Limb (tissue), 2 donors: ENCODE measurements around the gene PIK3CA.

Experiments used
- DNase-seq, 2 donors: peaks; one replicate each; pipeline ENCODE4 v3.0.0-alpha.2; 2016; ENCODE audit errors: extremely low spot score in 2 of 2

PIK3CA gene

GRCh38 chr3:179156775-179157174 is 8.6 kb downstream of the PIK3CA start:
- DNase-seq, result no peak

- no peak for DNase-seq
Observed at GRCh38 chr3:179158336-179159039, 10.3 kb downstream of the PIK3CA start.

- DNase-seq, result no peak
Observed at GRCh38 chr3:179163503-179163902, 15.3 kb downstream of the PIK3CA start.

- no peak for DNase-seq
Observed at GRCh38 chr3:179164857-179165256, 16.7 kb downstream of the PIK3CA start.

GRCh38 chr3:179166561-179167201 is 18.5 kb downstream of the PIK3CA start:
- no peak for DNase-seq

GRCh38 chr3:179168918-179169317 is 20.8 kb downstream of the PIK3CA start:
- no peak for DNase-seq

- DNase-seq, result no peak
Observed at GRCh38 chr3:179172546-179172945, 24.4 kb downstream of the PIK3CA start.

- DNase-seq, result no peak
Observed at GRCh38 chr3:179174316-179174715, 26.2 kb downstream of the PIK3CA start.

- DNase-seq, result no peak
Observed at GRCh38 chr3:179174898-179175297, 26.7 kb downstream of the PIK3CA start.

- DNase-seq, result no peak
Observed at GRCh38 chr3:179175358-179175757, 27.2 kb downstream of the PIK3CA start.

GRCh38 chr3:179177611-179178010 is 29.5 kb downstream of the PIK3CA start:
- no peak for DNase-seq

GRCh38 chr3:179179256-179179655 is 31.1 kb downstream of the PIK3CA start:
- no peak for DNase-seq

- no peak for DNase-seq
Observed at GRCh38 chr3:179179979-179180759, 32.0 kb downstream of the PIK3CA start.

- peak in 1 of 2 donors; percentile 55 for DNase-seq
Observed at GRCh38 chr3:179181021-179181472, 32.9 kb downstream of the PIK3CA start.

GRCh38 chr3:179181993-179182551 is 33.9 kb downstream of the PIK3CA start:
- no peak for DNase-seq

- DNase-seq, result no peak
Observed at GRCh38 chr3:179182902-179183301, 34.7 kb downstream of the PIK3CA start.

- no peak for DNase-seq
Observed at GRCh38 chr3:179184826-179185225, 36.7 kb downstream of the PIK3CA start.

- no peak for DNase-seq
Observed at GRCh38 chr3:179186426-179186825, 38.3 kb downstream of the PIK3CA start.

GRCh38 chr3:179189759-179190158 is 41.6 kb downstream of the PIK3CA start:
- DNase-seq, result peak in 1 of 2 donors; percentile 87

- DNase-seq, result no peak
Observed at GRCh38 chr3:179190581-179190980, 42.4 kb downstream of the PIK3CA start.

- DNase-seq, result no peak
Observed at GRCh38 chr3:179192542-179192941, 44.4 kb downstream of the PIK3CA start.

GRCh38 chr3:179194931-179195330 is 46.8 kb downstream of the PIK3CA start:
- no peak for DNase-seq
